HL-60 (cell line): ENCODE measurements around the gene P2RY13.

Experiments used
- GABPA ChIP-seq: IDR thresholded peaks from 2 replicates; pipeline ENCODE4 v1.6.1; 2012; ENCODE audit warnings: low read depth
- POLR2AphosphoS5 ChIP-seq: IDR thresholded peaks from 2 replicates; pipeline ENCODE4 v1.6.1; 2012; ENCODE audit warnings: low read depth
- SPI1 ChIP-seq: IDR thresholded peaks from 2 replicates; pipeline ENCODE4 v1.6.1; 2012; ENCODE audit warnings: low read depth, mild to moderate bottlenecking, borderline replicate concordance
- TF ChIP-seq, protein P1 (sequence below): IDR thresholded peaks from one replicate; pipeline ENCODE4 v1.5.1; 2011; ENCODE audit warnings: low read length, control low read depth, inconsistent platforms; ENCODE audit not compliant: insufficient read depth
- TF ChIP-seq, protein P2 (sequence below): IDR thresholded peaks from 2 replicates; pipeline ENCODE4 v1.6.1; 2012; ENCODE audit warnings: low read depth; ENCODE audit not compliant: insufficient replicate concordance

DNA sequence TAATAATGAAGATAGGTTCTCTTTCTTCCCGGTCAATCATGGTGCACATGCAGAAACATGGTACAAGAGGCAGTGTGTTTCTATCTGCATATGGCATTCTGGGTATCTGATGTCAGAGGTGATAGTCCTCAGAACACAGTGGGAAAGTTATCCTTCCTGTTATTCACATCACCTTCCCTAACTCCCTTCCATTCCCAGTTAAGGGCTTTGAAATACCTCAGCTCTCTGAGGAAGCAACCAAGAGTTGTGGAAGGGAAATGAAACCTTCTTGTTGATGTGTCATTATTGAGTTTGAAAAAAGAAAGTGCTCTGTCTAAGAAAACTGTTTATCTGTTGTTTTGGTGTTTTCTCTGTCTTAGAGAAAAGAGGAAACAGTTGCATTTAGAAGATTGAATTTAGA is 21.9 kb upstream of the P2RY13 start:
- TF ChIP-seq, protein P1, sequence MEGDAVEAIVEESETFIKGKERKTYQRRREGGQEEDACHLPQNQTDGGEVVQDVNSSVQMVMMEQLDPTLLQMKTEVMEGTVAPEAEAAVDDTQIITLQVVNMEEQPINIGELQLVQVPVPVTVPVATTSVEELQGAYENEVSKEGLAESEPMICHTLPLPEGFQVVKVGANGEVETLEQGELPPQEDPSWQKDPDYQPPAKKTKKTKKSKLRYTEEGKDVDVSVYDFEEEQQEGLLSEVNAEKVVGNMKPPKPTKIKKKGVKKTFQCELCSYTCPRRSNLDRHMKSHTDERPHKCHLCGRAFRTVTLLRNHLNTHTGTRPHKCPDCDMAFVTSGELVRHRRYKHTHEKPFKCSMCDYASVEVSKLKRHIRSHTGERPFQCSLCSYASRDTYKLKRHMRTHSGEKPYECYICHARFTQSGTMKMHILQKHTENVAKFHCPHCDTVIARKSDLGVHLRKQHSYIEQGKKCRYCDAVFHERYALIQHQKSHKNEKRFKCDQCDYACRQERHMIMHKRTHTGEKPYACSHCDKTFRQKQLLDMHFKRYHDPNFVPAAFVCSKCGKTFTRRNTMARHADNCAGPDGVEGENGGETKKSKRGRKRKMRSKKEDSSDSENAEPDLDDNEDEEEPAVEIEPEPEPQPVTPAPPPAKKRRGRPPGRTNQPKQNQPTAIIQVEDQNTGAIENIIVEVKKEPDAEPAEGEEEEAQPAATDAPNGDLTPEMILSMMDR: no peak
- no peak for TF ChIP-seq SPI1
- no peak for TF ChIP-seq POLR2AphosphoS5
- TF ChIP-seq, protein P2, sequence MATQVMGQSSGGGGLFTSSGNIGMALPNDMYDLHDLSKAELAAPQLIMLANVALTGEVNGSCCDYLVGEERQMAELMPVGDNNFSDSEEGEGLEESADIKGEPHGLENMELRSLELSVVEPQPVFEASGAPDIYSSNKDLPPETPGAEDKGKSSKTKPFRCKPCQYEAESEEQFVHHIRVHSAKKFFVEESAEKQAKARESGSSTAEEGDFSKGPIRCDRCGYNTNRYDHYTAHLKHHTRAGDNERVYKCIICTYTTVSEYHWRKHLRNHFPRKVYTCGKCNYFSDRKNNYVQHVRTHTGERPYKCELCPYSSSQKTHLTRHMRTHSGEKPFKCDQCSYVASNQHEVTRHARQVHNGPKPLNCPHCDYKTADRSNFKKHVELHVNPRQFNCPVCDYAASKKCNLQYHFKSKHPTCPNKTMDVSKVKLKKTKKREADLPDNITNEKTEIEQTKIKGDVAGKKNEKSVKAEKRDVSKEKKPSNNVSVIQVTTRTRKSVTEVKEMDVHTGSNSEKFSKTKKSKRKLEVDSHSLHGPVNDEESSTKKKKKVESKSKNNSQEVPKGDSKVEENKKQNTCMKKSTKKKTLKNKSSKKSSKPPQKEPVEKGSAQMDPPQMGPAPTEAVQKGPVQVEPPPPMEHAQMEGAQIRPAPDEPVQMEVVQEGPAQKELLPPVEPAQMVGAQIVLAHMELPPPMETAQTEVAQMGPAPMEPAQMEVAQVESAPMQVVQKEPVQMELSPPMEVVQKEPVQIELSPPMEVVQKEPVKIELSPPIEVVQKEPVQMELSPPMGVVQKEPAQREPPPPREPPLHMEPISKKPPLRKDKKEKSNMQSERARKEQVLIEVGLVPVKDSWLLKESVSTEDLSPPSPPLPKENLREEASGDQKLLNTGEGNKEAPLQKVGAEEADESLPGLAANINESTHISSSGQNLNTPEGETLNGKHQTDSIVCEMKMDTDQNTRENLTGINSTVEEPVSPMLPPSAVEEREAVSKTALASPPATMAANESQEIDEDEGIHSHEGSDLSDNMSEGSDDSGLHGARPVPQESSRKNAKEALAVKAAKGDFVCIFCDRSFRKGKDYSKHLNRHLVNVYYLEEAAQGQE: no peak
- no peak for TF ChIP-seq GABPA
